IMR-90 (cell line): ENCODE measurements around the gene MAPRE2. TPM values are rescaled to one million over a fixed set of nuclear protein-coding genes. Genes with fewer than 3 reads are reported as not detected.

Experiments
- ATAC-seq: fragments of 200-7000 bp; cut with Tn5 transposase; 2 replicates; pipeline ENCODE4 v1.9.1; 2020; ENCODE audit warnings: low read depth, mild to moderate bottlenecking, moderate library complexity
- BruUV-seq: library from RNA; stranded (reverse); fragments of 400-500 nt; replicated peaks from 2 replicates; lab custom pipeline; 2021; lab: Mats Ljungman, UMichigan
- CTCF ChIA-PET: fragments of 300-600 bp; formaldehyde crosslinking; extraction: SDS; loops from one replicate; lab custom pipeline; 2021; ENCODE audit warnings: antibody characterized with exemption; lab: Yijun Ruan, JAX
- POLR2A ChIA-PET: fragments of 300-600 bp; sonication (Branson Sonifier 250); formaldehyde crosslinking; loops from one replicate; lab custom pipeline; 2022; ENCODE audit warnings: antibody characterized with exemption; ENCODE audit not compliant: unreplicated experiment; lab: Charles Lee
- DNase-seq: peaks from one replicate; pipeline ENCODE4 v3.0.0; 2013
- H2AFZ ChIP-seq: replicated peaks from 2 replicates; pipeline ENCODE3; 2013; ENCODE audit warnings: low read length, mild to moderate bottlenecking; ENCODE audit not compliant: poor library complexity
- H2AK5ac ChIP-seq: 2 replicates; pipeline ENCODE4 v1.6.1; 2013; ENCODE audit warnings: low read depth, low read length, inconsistent platforms
- H2AK9ac ChIP-seq: replicated peaks from 2 replicates; pipeline ENCODE3; 2013; ENCODE audit warnings: mild to moderate bottlenecking, low read depth, low read length, moderate library complexity; ENCODE audit not compliant: poor library complexity
- H2BK120ac ChIP-seq: 2 replicates; pipeline ENCODE4 v1.6.1; 2013; ENCODE audit warnings: low read depth, low read length, inconsistent platforms
- H2BK15ac ChIP-seq: 3 replicates; pipeline ENCODE4 v1.6.1; 2013; ENCODE audit warnings: low read depth, low read length, inconsistent platforms
- H2BK20ac ChIP-seq: 2 replicates; pipeline ENCODE4 v1.6.1; 2013; ENCODE audit warnings: low read depth, mild to moderate bottlenecking, inconsistent platforms, low read length, moderate library complexity
- H2BK5ac ChIP-seq: 2 replicates; pipeline ENCODE4 v1.6.1; 2013; ENCODE audit warnings: mild to moderate bottlenecking, low read depth, low read length, inconsistent platforms; ENCODE audit not compliant: poor library complexity, severe bottlenecking
- H3K14ac ChIP-seq: replicated peaks from 2 replicates; pipeline ENCODE4 v1.6.1; 2013; ENCODE audit warnings: low read depth, low read length, inconsistent platforms
- H3K18ac ChIP-seq: 2 replicates; pipeline ENCODE4 v1.6.1; 2013; ENCODE audit warnings: low read depth, low read length, control low read depth
- H3K23ac ChIP-seq: 2 replicates; pipeline ENCODE4 v1.6.1; 2013; ENCODE audit warnings: low read depth, low read length, inconsistent platforms
- H3K27ac ChIP-seq: 2 replicates; pipeline ENCODE4 v1.5.1; 2013; ENCODE audit warnings: mild to moderate bottlenecking, control low read depth, low read length; ENCODE audit not compliant: insufficient read depth
- H3K27me3 ChIP-seq: 2 replicates; pipeline ENCODE4 v1.6.1; 2013; ENCODE audit warnings: low read length; ENCODE audit not compliant: control insufficient read depth, insufficient read depth
- H3K36me3 ChIP-seq: 2 replicates; pipeline ENCODE4 v1.6.1; 2013; ENCODE audit warnings: low read length, mixed read lengths; ENCODE audit not compliant: control insufficient read depth, insufficient read depth
- H3K4ac ChIP-seq: 2 replicates; pipeline ENCODE4 v1.6.1; 2013; ENCODE audit warnings: low read depth, low read length, inconsistent platforms
- H3K4me1 ChIP-seq: 2 replicates; pipeline ENCODE4 v1.6.1; 2013; ENCODE audit warnings: low read length, mixed read lengths; ENCODE audit not compliant: control insufficient read depth, insufficient read depth
- H3K4me2 ChIP-seq: 2 replicates; pipeline ENCODE4 v1.6.1; 2013; ENCODE audit warnings: low read depth, mild to moderate bottlenecking, control low read depth, low read length, moderate library complexity
- H3K4me3 ChIP-seq: 2 replicates; pipeline ENCODE4 v1.5.1; 2013; ENCODE audit warnings: low read depth, mild to moderate bottlenecking, control low read depth, low read length, moderate library complexity; ENCODE audit not compliant: insufficient read depth
- H3K56ac ChIP-seq: 2 replicates; pipeline ENCODE4 v1.6.1; 2013; ENCODE audit warnings: low read length, inconsistent platforms; ENCODE audit not compliant: insufficient read depth; ENCODE audit errors: extremely low read depth
- H3K79me1 ChIP-seq, 2 experiments: 2 replicates each; pipeline ENCODE4 v1.6.1; 2013; ENCODE audit warnings: low read length in 2 of 2, inconsistent platforms in 1 of 2, low read depth in 1 of 2
- H3K9ac ChIP-seq: 2 replicates; pipeline ENCODE4 v1.6.1; 2013; ENCODE audit warnings: low read depth, low read length, control low read depth
- H3K9me1 ChIP-seq: 2 replicates; pipeline ENCODE4 v1.6.1; 2013; ENCODE audit warnings: low read length, inconsistent platforms; ENCODE audit not compliant: insufficient read depth
- H3K9me3 ChIP-seq: 2 replicates; pipeline ENCODE4 v1.6.1; 2013; ENCODE audit warnings: low read length; ENCODE audit not compliant: control insufficient read depth, insufficient read depth
- H4K20me1 ChIP-seq: 2 replicates; pipeline ENCODE4 v1.6.1; 2013; ENCODE audit warnings: low read length, inconsistent platforms; ENCODE audit not compliant: insufficient read depth
- H4K5ac ChIP-seq: 2 replicates; pipeline ENCODE4 v1.6.1; 2013; ENCODE audit warnings: mild to moderate bottlenecking, low read depth, low read length, control low read depth
- H4K8ac ChIP-seq, 2 experiments: 2 replicates each; pipeline ENCODE4 v1.6.1; 2013; ENCODE audit warnings: low read depth in 2 of 2, low read length in 2 of 2, control low read depth in 1 of 2, inconsistent platforms in 1 of 2
- H4K91ac ChIP-seq: 2 replicates; pipeline ENCODE4 v1.6.1; 2013; ENCODE audit warnings: low read depth, low read length, inconsistent platforms; ENCODE audit not compliant: insufficient read depth
- BHLHE40 ChIP-seq: fragments of 150-350 bp; IDR thresholded peaks from 2 replicates; pipeline ENCODE4 v1.6.1; 2016; ENCODE audit warnings: mild to moderate bottlenecking, low read depth, low read length
- CEBPB ChIP-seq: IDR thresholded peaks from 2 replicates; pipeline ENCODE4 v1.6.1; 2012; ENCODE audit warnings: low read depth, low read length, improper control_type of control experiment
- CHD1 ChIP-seq: IDR thresholded peaks from 2 replicates; pipeline ENCODE4 v1.6.1; 2012; ENCODE audit warnings: low read depth, low read length, improper control_type of control experiment
- FOS ChIP-seq: fragments of 150-350 bp; IDR thresholded peaks from 2 replicates; pipeline ENCODE4 v1.6.1; 2016; ENCODE audit warnings: low read depth, low read length
- MAFK ChIP-seq: IDR thresholded peaks from 2 replicates; pipeline ENCODE4 v1.6.1; 2012; ENCODE audit warnings: low read depth, low read length, improper control_type of control experiment
- MAZ ChIP-seq: IDR thresholded peaks from 2 replicates; pipeline ENCODE4 v1.6.1; 2012; ENCODE audit warnings: low read depth, mild to moderate bottlenecking, low read length, improper control_type of control experiment, moderate library complexity, borderline replicate concordance
- MXI1 ChIP-seq: IDR thresholded peaks from 2 replicates; pipeline ENCODE4 v1.6.1; 2012; ENCODE audit warnings: low read depth, mild to moderate bottlenecking, low read length, moderate library complexity, borderline replicate concordance
- NFE2L2 ChIP-seq: fragments of 150-350 bp; IDR thresholded peaks from 2 replicates; pipeline ENCODE4 v1.6.1; 2016; ENCODE audit warnings: low read depth, mild to moderate bottlenecking, low read length
- POLR2A ChIP-seq: IDR thresholded peaks from 2 replicates; pipeline ENCODE4 v1.6.1; 2012; ENCODE audit warnings: mild to moderate bottlenecking, low read depth, low read length
- RAD21 ChIP-seq: IDR thresholded peaks from 2 replicates; pipeline ENCODE4 v1.6.1; 2012; ENCODE audit warnings: low read length, improper control_type of control experiment
- RCOR1 ChIP-seq: IDR thresholded peaks from 2 replicates; pipeline ENCODE4 v1.6.1; 2012; ENCODE audit warnings: mild to moderate bottlenecking, low read length, improper control_type of control experiment; ENCODE audit not compliant: insufficient replicate concordance
- RFX5 ChIP-seq: IDR thresholded peaks from 2 replicates; pipeline ENCODE4 v1.8.0; 2012; ENCODE audit warnings: low read depth, mild to moderate bottlenecking, low read length, moderate library complexity
- SMC3 ChIP-seq: fragments of 150-350 bp; IDR thresholded peaks from 2 replicates; pipeline ENCODE4 v1.6.1; 2016; ENCODE audit warnings: low read depth, mild to moderate bottlenecking, antibody characterized with exemption, low read length, moderate library complexity
- WGBS, 2 experiments: methylation state at CpG; one replicate each; pipeline versions ENCODE4 v1.1.5 to v1.1.7; 2013; ENCODE audit warnings: missing lambda C conversion rate in 2 of 2; ENCODE audit not compliant: insufficient read length in 1 of 2; ENCODE audit errors: extremely low coverage in 2 of 2; 5-methylcytosine and 5-hydroxymethylcytosine counted together
- dilution Hi-C: fragments of 300-500 bp; cut with HindIII; formaldehyde crosslinking; loops from one replicate; pipeline ENCODE4 v1.14.3; 2018; ENCODE audit warnings: low sequenced_read_pairs; ENCODE audit not compliant: unreplicated experiment
- in situ Hi-C: fragments of 300-500 bp; cut with MboI; formaldehyde crosslinking; loops from 3 replicates; pipeline ENCODE4 v1.14.3; 2019; ENCODE audit warnings: low sequenced_read_pairs, inconsistent platforms, mixed read lengths
- intact Hi-C: fragments of 100-400 bp; cut with micrococcal nuclease; formaldehyde crosslinking; loops from 2 replicates; pipeline ENCODE4 v1.10.0; 2022
- polyA plus RNA-seq, 3 experiments: library from polyadenylated mRNA; depleted of rRNA; stranded (reverse); fragments of >200 nt; gene quantifications; 2 replicates each; pipeline ENCODE4 v1.2.3, GENCODE V29; 2012; ENCODE audit warnings: low replicate concordance in 1 of 3
- total RNA-seq: library from RNA; depleted of rRNA; stranded (reverse); fragments of >200 nt; gene quantifications from 2 replicates; pipeline ENCODE4 v1.2.3, GENCODE V29; 2012
- TF ChIP-seq, protein P1 (sequence below): conservative IDR thresholded peaks from 2 replicates; pipeline ENCODE4 v1.5.1; 2012; ENCODE audit warnings: mild to moderate bottlenecking, low read depth, low read length, improper control_type of control experiment
- TF ChIP-seq, protein P2 (sequence below): fragments of 150-350 bp; IDR thresholded peaks from 2 replicates; pipeline ENCODE4 v1.6.1; 2017; ENCODE audit warnings: mild to moderate bottlenecking, antibody characterized with exemption, low read length, low read depth
- TF ChIP-seq, protein P3 (sequence below): fragments of 150-350 bp; IDR thresholded peaks from 2 replicates; pipeline ENCODE4 v1.6.1; 2016; ENCODE audit warnings: low read depth, mild to moderate bottlenecking, low read length, moderate library complexity, borderline replicate concordance

Gene MAPRE2
- total and polyA plus RNA-seq, 2 of the 4 experiments (the other 2 are of a cell fraction), result 19.6 to 23.8 TPM

DNA sequence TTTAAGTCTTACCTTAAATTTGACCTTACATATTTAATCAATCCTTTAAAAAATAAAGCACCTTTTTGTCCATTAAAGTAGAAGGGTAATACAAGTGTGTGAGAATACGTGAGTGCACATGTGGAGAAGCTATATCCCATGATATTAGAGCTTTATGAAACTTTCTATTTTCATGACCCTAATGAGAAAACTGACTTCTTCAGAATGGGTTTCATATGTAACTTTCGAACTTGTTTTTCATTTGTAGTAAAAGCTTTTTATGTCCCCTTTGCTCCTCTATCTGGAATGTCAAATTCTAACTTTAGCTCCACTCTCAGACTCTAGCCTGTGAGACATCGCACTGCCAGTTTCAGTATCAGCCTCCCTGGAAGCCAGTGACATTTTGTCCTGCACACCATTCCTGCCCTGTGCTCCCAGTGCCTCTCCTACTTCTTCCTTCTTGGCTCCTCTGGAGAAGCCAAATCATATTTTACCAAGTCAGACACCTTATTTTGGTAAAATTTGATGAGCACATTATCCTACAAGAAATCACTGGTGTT lies 42.0 kb downstream of the MAPRE2 start:
- H3K14ac ChIP-seq, result no peak overlapping the region
- in situ Hi-C loops (no loop called here), intact Hi-C loops (no loop called here), dilution Hi-C loops (no loop called here)
- H2BK120ac ChIP-seq, result no peak overlapping the region
- no peak overlapping the region for H3K27ac ChIP-seq
- H3K18ac ChIP-seq, result no peak overlapping the region
- WGBS, 2 experiments, result 100% methylated on average over 1 of the region's 3 CpGs; no CpG with 5 or more reads in 1 of the 2 experiments
- H3K79me1 ChIP-seq, result no peaks in the 10 kb centered on the region; a peak in 1 of 4 replicates
- no peak overlapping the region for H3K9ac ChIP-seq
- H2AK9ac ChIP-seq, result no peak overlapping the region
- no peak overlapping the region for H2AFZ ChIP-seq
- no peaks in the 10 kb centered on the region for H3K27me3 ChIP-seq
- ATAC-seq (no peak), DNase-seq (no peak)
- no peaks in the 10 kb centered on the region; the same call in 1 of the 2 replicates for H3K9me1 ChIP-seq
- H4K8ac ChIP-seq, result no peak overlapping the region
- CTCF ChIA-PET, result no interaction called here
- H3K23ac ChIP-seq, result no peak overlapping the region
- no peak overlapping the region for H2AK5ac ChIP-seq
- no TSS peak for BruUV-seq
- POLR2A ChIA-PET, result no interaction called here
- H3K4me3 ChIP-seq, result no peak overlapping the region
- H4K91ac ChIP-seq, result no peak overlapping the region
- no peaks in the 10 kb centered on the region for H4K20me1 ChIP-seq
- H4K5ac ChIP-seq, result no peak overlapping the region
- no peaks in the 10 kb centered on the region for H3K9me3 ChIP-seq
- no peak overlapping the region for H2BK20ac ChIP-seq
- H3K56ac ChIP-seq, result no peak overlapping the region
- H2BK15ac ChIP-seq, result no peak overlapping the region
- no peaks in the 10 kb centered on the region for H3K36me3 ChIP-seq
- H3K4me1 ChIP-seq, result peaks cover 4% of the 10 kb centered on the region; the same call in 1 of the 2 replicates
- no peak overlapping the region for H3K4ac ChIP-seq
- no peak overlapping the region for H2BK5ac ChIP-seq
- H3K4me2 ChIP-seq, result no peak overlapping the region
- no peak for TF ChIP-seq FOS
- no peak for TF ChIP-seq RCOR1
- TF ChIP-seq SMC3, result no peak
- TF ChIP-seq, protein P1, sequence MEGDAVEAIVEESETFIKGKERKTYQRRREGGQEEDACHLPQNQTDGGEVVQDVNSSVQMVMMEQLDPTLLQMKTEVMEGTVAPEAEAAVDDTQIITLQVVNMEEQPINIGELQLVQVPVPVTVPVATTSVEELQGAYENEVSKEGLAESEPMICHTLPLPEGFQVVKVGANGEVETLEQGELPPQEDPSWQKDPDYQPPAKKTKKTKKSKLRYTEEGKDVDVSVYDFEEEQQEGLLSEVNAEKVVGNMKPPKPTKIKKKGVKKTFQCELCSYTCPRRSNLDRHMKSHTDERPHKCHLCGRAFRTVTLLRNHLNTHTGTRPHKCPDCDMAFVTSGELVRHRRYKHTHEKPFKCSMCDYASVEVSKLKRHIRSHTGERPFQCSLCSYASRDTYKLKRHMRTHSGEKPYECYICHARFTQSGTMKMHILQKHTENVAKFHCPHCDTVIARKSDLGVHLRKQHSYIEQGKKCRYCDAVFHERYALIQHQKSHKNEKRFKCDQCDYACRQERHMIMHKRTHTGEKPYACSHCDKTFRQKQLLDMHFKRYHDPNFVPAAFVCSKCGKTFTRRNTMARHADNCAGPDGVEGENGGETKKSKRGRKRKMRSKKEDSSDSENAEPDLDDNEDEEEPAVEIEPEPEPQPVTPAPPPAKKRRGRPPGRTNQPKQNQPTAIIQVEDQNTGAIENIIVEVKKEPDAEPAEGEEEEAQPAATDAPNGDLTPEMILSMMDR, result no peak
- TF ChIP-seq, protein P2, sequence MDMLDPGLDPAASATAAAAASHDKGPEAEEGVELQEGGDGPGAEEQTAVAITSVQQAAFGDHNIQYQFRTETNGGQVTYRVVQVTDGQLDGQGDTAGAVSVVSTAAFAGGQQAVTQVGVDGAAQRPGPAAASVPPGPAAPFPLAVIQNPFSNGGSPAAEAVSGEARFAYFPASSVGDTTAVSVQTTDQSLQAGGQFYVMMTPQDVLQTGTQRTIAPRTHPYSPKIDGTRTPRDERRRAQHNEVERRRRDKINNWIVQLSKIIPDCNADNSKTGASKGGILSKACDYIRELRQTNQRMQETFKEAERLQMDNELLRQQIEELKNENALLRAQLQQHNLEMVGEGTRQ, result no peak
- TF ChIP-seq MXI1, result no peak
- TF ChIP-seq, protein P3, sequence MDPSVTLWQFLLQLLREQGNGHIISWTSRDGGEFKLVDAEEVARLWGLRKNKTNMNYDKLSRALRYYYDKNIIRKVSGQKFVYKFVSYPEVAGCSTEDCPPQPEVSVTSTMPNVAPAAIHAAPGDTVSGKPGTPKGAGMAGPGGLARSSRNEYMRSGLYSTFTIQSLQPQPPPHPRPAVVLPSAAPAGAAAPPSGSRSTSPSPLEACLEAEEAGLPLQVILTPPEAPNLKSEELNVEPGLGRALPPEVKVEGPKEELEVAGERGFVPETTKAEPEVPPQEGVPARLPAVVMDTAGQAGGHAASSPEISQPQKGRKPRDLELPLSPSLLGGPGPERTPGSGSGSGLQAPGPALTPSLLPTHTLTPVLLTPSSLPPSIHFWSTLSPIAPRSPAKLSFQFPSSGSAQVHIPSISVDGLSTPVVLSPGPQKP, result no peak
- no peak for TF ChIP-seq MAZ
- no peak for TF ChIP-seq POLR2A
- TF ChIP-seq NFE2L2, result no peak
- TF ChIP-seq RAD21, result no peak
- TF ChIP-seq CEBPB, result no peak
- no peak for TF ChIP-seq RFX5
- no peak for TF ChIP-seq MAFK
- TF ChIP-seq BHLHE40, result no peak
- no peak for TF ChIP-seq CHD1
